Superior temporal gyrus (tissue), 1 donor: ENCODE measurements around the gene STX11.
"Not testable (repeated sequence)": the region's sequence is repeated elsewhere in the genome, so short reads cannot be mapped to it uniquely, and the experiment has no call there.

Source experiments
- DNase-seq: peaks from one replicate; pipeline ENCODE4 v3.0.0-alpha.2; 2016; ENCODE audit errors: extremely low spot score

STX11 gene

DNA sequence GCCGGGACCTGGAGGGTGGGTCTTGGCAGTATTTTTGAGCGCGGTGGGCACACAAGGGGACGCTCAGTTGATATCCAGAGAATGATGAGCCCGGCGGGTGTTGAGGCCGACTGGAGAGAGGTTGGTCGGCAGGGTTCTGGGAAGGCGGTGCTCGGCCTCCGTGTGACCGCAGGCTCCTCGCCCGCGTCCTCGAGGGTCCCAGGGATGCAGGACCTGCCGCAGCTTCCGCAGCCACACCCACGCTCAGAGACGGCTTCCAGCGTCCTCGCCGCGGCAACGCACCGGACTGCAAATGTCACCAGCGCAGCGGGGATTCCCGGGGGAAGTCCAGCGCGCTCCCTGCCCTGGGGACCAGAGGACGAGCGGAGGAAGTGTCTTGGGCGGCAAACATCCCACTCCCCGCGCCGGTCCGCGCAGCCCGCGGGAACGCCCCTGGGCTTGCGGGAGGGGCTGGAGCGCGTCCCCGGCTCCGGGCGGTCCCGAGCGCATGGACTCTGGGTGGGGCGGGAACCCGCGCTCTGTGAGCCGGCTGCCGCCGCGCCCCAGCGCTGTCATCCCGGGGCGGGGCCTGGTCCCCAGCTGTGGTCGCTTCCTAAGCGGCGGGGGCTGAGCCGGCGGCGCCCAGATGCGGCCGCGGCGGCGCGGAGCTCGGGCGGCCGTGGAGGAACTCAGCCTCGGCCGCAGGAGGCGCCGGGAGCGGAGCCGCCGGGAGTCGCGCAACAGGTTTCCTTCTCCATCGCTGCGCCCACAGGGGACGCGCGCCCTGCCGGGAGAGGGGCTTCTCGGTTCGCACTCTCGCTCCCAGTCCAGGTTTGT, at the start of gene STX11:
STX11 (plus strand) TSS at position 624 of the 816 bp plus-strand sequence. CDS start 36,111 bp downstream, outside the sequence.
- no peak for DNase-seq

DNA sequence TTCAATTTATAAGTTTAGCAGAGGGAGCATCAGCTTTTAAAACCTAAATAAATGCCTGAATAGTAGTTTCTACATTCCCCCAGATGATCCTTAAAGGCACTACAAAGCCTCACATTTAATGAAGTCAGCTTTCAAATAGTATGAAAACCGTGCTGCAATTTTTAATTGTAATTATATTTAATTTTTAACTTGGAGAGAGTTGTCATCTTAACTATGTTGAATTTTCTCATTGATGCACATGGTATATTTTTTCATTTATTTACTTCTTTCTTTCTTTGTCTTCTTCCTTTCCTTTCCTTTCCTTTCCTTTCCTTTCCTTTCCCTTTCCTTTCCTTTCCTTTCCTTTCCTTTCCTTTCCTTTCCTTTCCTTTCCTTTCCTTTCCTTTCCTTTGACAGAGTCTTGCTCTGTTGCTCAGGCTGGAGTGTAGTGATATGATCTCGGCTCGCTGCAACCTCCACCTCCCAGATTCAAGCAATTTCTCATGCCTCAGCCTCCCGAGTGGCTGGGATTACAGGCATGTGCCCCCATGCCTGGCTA, 47.2 kb upstream of the STX11 start:
- DNase-seq: no peak

DNA sequence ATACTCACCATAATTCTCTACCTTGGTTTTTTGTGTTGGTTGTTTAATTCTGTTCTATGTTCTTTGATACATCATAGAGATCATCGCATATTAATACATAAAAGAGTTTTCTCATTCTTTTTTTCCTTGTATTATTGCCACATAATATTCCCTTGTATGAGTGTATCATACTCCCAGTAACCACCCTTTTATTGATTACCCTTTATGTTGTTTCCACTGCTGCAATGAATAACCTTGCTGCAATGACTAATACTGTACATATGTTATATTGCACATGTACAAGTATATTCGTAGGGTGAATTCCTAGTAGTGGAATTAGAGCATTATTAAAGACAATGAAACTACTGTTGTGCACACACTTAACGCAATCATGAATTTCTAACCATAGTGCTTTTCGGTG, 45.8 kb upstream of the STX11 start:
- DNase-seq: no peak

DNA sequence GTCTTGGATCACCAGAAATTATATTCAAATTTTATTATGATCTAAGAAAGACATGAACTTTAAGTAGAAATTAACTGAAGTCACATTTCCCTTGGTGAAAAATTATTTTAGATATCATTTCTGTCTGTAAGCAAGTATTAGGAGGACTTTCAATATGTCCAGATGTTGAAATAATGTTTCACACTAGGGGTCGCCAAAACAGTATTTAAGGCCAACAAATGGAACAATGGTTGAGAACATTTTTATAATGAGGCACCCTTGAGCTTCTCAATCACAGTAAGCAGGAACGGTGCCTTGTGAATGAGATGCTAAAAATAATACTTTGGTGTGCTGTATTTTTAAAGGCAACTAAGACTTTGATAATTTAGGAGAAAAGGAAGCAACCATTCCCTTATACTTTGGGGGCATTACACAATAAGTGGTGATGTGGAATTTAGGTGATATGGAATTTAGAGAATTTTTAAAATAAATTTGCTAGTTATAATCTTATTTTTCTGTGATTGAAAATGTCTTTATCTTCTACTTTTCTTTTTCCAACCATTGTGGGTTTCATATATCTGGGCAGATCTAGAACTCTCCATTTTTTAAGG, 45.3 kb upstream of the STX11 start:
- peak; percentile 84 for DNase-seq

DNA sequence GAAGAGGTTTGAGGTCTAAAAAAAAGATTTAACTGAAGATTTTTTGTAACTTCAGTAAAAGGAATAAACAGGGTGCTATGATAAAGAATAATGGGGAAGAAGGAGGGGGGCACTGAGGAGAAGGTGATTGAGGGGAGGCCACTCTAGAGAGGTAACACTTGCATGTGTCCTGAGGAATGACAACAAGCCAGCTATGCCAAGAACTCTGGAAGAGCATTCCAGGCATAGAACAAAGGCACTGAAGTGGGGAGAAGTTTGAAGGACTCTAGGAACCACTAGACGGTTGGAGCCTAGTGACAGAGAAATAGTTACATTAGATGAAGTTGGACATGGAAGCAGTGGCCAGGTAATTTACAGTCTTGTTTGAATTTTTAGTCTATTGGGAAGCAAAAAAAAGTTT, 44.1 kb upstream of the STX11 start:
- no peak for DNase-seq

DNA sequence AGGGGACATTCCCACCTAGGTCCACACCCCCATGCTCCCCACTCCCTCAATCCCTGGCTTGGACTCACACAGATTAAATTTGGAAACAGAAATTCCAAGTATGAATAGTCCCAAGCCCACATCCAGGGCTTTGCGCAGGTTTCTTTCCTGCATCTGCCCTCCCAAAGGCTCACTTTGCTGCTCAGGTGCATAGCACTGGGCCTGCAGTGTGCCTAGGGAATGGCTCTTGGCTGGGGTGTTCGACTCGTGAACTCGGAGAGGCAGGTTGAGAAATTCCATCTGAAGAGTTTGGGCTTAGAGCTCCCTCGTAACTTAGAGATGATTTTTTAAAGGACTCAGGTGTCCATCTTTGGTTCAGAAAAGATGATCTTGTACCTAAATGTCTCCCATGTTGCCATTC, 40.1 kb upstream of the STX11 start:
- DNase-seq: no peak

DNA sequence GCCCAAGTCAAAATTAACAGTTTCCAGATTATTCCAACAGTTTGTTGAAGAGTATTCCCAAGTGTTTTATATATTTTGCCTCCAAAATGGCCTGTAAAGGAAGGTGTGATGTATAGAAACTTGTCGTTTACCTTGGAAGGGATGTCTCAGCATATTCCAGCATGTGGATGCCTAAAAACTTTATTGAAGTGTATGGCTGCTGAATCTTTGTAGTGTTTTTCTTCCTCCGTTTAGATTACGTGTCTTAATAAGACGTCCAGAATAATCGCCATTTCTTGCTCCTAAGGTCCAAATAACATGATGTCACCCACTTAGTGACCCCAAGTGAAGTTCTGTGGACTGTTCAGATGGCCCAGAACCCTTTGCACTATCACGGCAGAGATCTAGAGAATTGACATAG, 37.0 kb upstream of the STX11 start:
- no peak for DNase-seq

DNA sequence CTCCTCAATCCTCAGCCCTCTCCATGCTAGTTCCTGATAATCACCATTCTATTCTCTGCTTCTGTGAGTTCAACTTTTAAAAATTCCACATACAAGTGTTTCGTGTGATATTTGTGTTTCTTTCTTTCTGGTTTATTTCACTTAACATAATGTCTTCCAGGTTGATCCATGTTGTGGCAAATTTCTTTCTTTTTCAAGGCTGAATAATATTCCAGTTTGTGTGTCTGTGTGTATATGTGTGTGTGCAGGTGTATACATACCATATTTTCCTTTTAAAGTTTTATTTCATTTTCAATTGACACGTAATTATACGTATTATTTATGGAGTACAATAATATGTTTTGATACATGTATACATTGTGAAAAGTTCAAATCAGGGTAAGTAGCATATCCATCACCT, 35.1 kb upstream of the STX11 start:
- no peak for DNase-seq

DNA sequence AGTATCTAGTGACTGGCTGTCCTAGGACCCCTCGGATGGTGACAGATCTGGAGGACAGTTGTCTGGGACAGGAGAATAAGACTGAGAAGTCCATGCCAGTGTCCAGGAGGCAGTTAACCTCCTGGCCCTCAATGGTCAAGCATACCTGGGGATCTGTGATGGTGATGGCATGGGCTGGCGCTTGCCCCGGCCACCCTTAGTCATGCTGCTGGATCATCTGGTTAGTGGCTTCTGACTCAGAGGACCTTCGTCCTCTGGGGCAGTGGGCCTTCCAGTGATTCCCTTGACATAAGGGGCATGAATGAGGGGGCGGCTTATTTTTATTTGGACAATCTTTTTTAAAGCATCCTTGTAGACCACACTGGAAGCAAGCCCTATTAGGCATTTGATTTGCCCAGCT, 30.9 kb upstream of the STX11 start:
- DNase-seq: no peak

DNA sequence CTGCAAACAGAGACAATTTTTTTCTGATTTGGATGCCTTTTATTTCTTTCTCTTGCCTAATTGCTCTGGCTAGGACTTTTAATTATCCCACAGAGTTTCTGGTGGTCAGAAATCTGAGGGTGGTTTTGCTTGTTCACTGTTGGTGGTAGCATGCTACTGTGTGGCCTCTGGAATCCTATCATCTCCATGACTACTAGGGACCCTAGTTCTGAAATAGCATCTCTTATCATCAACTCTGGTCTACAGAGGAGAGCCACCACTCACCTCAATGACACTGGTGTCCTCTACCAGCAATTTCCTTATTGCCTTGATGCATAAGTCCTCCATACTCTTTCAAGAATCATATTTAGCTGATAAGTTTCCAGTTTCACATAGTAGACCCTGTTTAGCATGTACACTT, 27.5 kb upstream of the STX11 start:
- no peak for DNase-seq

DNA sequence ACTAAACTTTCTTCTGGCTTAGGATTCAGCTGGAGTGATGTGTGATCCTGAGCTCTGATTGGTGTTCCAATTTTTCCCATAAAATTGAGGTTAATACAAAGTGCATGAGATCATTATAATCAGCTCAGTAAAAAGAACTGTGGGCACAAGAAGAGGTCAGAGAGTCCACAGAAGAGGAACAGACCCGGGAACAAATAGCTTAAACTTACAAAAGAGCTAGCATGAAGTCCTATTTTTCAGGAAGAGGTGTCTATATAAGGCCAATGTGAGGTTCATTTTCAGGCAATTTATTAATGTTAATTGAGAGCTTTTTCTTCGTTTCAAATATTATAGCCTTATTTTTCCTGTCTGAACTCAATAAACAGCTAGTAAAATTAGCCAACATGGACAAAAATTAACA, 26.9 kb upstream of the STX11 start:
- no peak for DNase-seq

DNA sequence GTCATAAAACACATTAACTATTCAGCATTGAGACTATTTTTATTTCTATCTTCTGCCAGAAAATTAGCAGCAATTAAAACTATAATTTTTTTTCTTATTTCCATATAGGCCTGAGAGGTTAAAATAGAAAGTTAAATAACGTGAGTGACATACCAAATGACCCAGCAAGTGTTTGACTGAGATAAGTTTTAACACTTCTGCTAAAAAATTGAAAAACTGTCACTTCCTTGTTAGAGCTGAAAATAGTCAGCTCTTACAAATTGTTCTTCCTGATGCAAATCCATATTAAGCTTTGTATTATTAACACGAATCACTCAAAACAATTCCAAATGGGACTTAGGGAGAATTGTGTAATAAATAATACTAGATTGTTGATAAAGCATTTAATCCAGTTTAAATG, 26.5 kb upstream of the STX11 start:
- DNase-seq: no peak

DNA sequence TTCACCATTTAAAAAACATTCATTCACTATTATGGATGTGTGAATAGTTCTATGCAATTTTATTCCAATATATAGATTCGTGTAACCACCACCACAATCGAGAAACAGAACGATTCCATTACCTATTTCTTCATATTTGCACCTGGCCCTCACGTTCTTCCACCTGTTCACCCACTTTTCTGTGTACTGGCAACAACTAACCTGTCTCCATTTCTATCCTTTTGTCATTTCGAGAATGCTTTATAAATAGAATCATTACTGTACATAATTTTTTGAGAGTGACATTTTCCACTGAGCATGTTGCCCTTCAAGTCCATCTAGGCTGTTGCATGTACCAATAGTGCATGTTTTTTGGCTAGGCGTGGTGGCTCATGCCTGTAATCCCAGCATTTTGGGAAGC, 23.2 kb upstream of the STX11 start:
- DNase-seq: no peak

DNA sequence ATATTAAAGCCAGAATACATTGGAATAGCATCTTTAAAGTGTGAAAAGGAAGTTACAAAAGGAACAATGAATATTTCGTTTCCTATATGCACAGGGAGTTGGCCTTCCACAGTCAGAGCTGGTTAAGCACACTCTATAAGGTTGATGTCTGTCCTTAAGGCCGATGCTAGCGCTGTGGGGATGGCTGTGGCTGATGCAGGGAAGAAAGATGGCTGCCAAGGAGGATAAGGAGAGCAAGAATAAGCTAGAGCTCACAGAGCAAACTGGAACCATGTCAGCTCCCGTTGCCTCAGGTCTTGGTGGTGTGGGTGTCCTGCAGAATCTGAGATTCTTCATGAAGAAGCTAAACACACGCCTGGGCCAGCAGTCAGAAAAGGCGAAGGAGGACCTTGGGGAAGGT, 20.8 kb upstream of the STX11 start:
- DNase-seq: no peak

DNA sequence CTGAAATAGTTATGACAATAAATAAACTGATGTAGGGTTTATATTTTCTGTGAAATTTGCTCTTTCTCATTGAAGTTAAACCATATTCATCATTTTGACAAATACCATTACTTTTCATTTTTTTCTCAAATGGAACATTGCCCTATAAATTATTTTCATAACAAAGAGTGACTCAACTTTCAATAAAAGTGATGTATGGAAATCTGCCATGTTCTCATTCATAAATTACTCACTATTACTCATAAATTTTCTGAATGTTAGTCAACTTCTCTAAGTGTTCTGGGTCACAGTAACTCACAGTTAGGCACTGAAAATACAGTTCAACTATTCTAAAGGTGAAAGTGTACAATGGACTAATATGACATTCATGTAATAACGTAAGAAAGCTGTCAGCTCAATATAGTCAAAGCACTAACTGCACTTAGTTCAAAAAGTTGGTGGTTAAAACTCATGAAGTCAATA, 19.0 kb upstream of the STX11 start:
- no peak for DNase-seq

DNA sequence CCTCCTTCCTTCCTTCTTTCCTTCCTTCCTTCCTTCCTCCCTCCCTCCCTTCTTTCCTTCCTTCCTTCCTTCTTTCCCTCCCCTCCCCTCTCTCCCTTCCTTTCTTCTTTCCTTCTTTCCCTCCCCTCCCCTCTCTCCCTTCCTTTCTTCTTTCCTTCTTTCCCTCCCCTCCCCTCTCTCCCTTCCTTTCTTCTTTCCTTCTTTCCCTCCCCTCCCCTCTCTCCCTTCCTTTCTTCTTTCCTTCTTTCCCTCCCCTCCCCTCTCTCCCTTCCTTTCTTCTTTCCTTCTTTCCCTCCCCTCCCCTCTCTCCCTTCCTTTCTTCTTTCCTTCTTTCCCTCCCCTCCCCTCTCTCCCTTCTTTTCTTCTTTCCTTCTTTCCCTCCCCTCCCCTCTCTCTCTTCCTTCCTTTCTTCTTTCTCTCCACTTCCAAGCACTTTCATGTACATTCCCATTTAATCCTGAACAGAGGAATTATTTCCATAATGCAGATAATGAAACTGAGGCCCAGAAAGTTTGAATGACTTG, 18.1 kb upstream of the STX11 start:
- not testable (repeated sequence) for DNase-seq

DNA sequence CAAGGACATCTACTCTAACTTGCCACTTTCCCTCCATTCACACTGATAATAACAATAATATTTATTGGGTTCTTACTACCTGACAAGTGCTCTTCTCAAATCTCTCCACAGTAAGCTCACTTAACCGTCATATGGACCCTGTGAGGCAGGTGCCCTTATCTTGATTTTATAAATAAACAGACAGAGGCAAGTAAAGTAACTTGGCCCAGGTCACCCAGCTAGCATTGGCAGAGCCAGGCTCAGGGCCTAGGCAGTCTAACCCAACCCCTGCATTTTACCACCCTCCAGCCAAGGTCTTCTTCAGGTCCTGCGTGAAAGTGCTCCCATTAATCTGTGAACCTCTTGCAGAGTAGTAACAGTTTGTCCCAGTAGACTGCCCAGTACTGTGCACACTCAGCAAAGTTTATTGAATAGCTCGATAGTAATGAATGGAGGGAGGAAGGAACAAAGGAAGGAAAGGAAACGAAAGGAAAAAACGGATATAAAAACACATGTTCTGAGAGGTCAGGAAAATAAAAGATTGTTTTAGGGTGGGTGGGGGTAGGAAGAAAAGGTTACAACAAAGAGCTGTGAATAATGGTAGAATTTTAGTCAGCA, 17.0 kb upstream of the STX11 start:
- DNase-seq: no peak

DNA sequence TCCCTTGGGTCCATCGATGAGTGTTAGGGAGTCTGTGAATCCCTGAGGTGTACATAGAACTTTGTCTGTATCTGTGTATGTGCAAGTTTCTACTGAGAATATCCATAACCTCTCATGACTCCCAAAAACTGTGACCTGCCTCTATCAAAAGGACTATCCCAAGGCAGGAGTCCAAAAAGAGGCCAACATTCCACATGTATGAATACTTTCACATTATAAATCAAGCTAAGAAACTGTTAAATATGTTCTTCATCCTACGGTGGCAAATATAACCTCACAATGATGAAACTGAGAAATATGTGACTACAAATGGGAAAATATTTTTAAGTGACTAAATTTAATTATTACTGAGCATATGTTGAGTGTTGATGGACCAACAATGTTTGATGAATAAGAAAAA, 16.1 kb upstream of the STX11 start:
- DNase-seq: no peak

DNA sequence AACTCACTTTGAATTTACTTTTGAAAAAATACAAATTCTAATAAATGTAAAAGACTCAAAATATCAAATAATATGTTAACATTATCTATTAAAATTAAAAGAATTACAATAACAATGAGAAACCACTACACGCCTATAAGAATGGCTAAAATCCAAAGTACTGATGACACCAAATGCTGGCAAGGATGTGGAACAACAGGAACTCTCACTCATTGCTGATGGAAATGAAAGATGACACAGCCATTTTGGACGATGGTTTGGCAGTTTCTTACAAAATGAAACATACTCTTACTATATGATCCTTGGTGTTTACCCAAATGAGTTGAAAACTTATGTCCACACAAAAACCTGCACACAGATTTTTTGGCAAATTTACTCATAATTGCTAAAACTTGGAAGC, 15.6 kb upstream of the STX11 start:
- no peak for DNase-seq

DNA sequence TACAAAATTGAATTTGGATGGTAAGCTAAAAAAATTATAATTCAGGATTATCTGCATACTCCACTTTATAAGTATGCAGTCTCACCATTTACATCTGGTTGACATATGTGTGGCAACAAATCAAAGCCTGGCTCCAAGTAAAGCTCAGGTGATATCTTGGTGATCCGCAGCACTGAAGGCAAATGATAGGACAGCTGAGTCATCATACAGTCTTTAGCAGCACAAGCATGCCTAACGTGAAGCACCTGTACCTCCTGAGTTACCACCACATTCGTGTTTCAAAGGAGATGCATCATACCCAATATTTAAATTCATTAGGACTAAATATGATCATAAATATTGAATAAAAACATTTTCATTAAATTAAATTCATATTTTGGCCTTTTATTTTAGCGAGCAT, 11.8 kb upstream of the STX11 start:
- DNase-seq: no peak

DNA sequence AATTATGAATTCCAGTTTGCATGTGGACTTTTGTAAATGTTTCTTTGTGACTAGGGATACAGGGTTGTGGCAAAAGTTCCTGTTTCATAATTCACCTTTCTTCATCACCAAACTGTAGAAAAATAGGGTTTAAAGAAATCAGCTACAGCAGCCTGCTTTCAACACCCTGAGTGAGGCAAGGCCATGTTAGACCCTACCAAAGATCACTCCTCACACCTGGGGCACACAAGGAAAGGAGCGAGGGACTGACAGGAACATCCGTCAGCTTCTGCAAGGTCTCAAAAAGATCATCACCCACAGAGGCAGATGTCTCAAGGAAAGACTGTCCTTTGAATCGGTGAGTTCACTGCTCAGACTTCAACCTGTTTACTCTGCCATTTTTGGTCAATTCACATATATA, 10.5 kb upstream of the STX11 start:
- no peak for DNase-seq

DNA sequence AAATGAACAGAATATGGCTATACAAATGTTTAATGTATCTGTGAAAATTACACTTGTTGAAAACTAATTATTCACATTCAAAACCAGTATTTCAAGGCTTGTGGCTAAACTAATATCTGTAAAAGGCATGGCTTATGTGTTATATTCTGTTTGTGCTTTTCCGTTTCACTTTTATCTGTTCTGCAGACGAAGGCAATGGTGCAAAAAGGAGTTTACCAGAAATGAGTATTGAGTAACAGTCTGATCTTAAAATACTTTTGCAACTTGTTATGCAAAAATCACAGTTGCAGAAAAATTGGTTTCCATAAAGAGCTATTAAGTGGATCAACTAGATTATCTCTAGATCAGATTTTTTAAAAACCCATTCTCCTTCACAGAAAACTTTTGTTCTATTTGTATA, 9.4 kb upstream of the STX11 start:
- DNase-seq: no peak

DNA sequence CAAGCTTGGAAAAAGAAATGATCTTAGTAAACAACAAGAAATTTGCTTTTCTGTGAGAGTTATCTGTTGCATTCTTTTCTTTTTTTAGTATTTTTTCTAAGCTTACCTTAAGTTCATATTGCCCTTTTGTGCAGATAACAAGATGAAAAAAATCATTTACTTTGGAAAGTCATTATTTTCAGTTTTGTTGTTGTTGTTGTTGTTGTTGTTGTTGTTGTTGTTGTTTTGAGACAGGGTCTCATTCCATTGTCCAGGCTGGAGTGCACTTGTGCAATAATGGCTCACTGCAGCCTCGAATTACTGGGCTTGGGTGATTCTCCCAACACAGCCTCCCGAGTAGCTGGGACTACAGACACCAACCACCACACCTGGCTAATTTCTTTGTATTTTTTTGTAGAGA, 8.8 kb upstream of the STX11 start:
- DNase-seq: no peak
